Astrocyte (in vitro differentiated cells and primary cell): ENCODE data around the gene PRUNE1.

Experiments used
- EZH2 ChIP-seq: IDR thresholded peaks from 2 replicates; pipeline ENCODE4 v1.6.1; 2012; ENCODE audit warnings: mild to moderate bottlenecking, low read length, inconsistent platforms; ENCODE audit not compliant: insufficient read depth
- TF ChIP-seq, protein P1 (sequence below): IDR thresholded peaks from 2 replicates; pipeline ENCODE4 v1.5.1; 2011; ENCODE audit warnings: low read depth, mild to moderate bottlenecking, inconsistent platforms, low read length, moderate library complexity; ENCODE audit not compliant: insufficient read depth

DNA sequence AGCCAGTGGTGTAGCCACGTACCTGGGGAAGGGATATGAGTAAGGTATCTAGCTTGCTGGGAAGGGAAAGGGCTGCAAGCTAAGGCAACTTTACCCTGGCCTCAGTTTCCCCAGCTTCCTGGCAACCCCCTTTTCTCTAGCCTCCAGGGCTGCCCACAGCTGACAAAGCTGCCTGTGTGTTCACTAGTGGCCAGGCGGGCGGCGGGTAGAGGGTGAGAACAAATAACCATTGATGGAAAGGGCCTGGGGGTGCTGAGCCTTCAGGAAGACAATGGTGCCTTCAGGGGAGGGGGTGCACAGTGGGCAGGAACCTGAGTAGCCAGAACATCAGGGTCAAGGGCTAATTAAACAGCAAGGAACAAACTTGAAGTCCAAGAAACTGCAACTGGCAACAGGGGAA, 39.8 kb upstream of the PRUNE1 start:
- TF ChIP-seq, protein P1, sequence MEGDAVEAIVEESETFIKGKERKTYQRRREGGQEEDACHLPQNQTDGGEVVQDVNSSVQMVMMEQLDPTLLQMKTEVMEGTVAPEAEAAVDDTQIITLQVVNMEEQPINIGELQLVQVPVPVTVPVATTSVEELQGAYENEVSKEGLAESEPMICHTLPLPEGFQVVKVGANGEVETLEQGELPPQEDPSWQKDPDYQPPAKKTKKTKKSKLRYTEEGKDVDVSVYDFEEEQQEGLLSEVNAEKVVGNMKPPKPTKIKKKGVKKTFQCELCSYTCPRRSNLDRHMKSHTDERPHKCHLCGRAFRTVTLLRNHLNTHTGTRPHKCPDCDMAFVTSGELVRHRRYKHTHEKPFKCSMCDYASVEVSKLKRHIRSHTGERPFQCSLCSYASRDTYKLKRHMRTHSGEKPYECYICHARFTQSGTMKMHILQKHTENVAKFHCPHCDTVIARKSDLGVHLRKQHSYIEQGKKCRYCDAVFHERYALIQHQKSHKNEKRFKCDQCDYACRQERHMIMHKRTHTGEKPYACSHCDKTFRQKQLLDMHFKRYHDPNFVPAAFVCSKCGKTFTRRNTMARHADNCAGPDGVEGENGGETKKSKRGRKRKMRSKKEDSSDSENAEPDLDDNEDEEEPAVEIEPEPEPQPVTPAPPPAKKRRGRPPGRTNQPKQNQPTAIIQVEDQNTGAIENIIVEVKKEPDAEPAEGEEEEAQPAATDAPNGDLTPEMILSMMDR, result no peak
- no peak for TF ChIP-seq EZH2
